Suprapubic skin (tissue), 3 donors: ENCODE measurements around the gene ENTREP1.

ENCODE experiments used
- POLR2AphosphoS5 ChIP-seq, 3 donors: sonication (generic); formaldehyde crosslinking; IDR thresholded peaks; one replicate each; pipeline ENCODE4 v1.6.1; 2017; ENCODE audit warnings: antibody characterized with exemption in 3 of 3
- TF ChIP-seq, protein P1 (sequence below), 2 donors: fragments of 200-600 bp in 1 of 2; fragments of 450-650 bp in 1 of 2; sonication (generic) in 1 of 2; IDR thresholded peaks; one replicate each; pipeline ENCODE4 v1.5.1; 2016 to 2019; ENCODE audit warnings: antibody characterized with exemption in 2 of 2, mild to moderate bottlenecking in 1 of 2, moderate library complexity in 1 of 2

DNA sequence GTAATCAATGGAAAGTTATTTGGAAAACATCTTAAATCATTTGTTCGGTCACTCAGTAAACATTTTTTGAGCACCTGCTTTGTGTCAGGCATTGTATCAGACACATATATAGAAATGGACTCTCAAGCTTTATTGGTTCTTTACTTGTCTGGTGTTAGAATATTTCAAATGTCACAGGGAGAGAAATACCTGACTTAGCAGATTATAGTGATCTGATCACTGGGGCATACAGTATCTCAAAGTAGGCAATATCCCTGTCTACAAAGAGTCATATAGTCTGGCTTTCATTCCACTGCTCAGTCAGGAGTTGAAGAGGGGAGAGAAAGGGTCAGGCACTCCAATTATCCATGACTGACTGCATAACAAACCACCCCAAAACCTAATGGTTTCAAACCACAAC is 30.2 kb downstream of the ENTREP1 start:
- TF ChIP-seq, protein P1, sequence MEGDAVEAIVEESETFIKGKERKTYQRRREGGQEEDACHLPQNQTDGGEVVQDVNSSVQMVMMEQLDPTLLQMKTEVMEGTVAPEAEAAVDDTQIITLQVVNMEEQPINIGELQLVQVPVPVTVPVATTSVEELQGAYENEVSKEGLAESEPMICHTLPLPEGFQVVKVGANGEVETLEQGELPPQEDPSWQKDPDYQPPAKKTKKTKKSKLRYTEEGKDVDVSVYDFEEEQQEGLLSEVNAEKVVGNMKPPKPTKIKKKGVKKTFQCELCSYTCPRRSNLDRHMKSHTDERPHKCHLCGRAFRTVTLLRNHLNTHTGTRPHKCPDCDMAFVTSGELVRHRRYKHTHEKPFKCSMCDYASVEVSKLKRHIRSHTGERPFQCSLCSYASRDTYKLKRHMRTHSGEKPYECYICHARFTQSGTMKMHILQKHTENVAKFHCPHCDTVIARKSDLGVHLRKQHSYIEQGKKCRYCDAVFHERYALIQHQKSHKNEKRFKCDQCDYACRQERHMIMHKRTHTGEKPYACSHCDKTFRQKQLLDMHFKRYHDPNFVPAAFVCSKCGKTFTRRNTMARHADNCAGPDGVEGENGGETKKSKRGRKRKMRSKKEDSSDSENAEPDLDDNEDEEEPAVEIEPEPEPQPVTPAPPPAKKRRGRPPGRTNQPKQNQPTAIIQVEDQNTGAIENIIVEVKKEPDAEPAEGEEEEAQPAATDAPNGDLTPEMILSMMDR (IDR thresholded peaks at IDR 0.05), result no peak
- TF ChIP-seq POLR2AphosphoS5 (IDR thresholded peaks at IDR 0.05), result no peak
